GM21619 (cell line): ENCODE data around the gene FRMPD2.
"Not testable (repeated sequence)": the region's sequence is repeated elsewhere in the genome, so short reads cannot be mapped to it uniquely, and the experiment has no call there.

ENCODE experiments used
- ATAC-seq: cut with Tn5 transposase; IDR thresholded peaks from one replicate; pipeline ENCODE4 v1.9.1; 2021; ENCODE audit not compliant: unreplicated experiment

Gene FRMPD2

GRCh38 chr10:48154211-48155140 lies 120.0 kb downstream of the FRMPD2 start:
- ATAC-seq: not testable (repeated sequence)

GRCh38 chr10:48147643-48148042 lies 126.9 kb downstream of the FRMPD2 start:
- ATAC-seq: not testable (repeated sequence)

- not testable (repeated sequence) for ATAC-seq
These were observed 130.5 kb downstream of the FRMPD2 start for GRCh38 chr10:48143721-48144642.

- ATAC-seq: not testable (repeated sequence)
These were observed 133.5 kb downstream of the FRMPD2 start for GRCh38 chr10:48140949-48141348.

- ATAC-seq: not testable (repeated sequence)
These were observed 134.3 kb downstream of the FRMPD2 start for GRCh38 chr10:48139953-48140850.

GRCh38 chr10:48128954-48129353 lies 145.5 kb downstream of the FRMPD2 start:
- ATAC-seq: not testable (repeated sequence)

- not testable (repeated sequence) for ATAC-seq
These were observed 148.2 kb downstream of the FRMPD2 start for GRCh38 chr10:48126251-48126650.

GRCh38 chr10:48125631-48126030 lies 148.9 kb downstream of the FRMPD2 start:
- ATAC-seq: not testable (repeated sequence)

GRCh38 chr10:48122618-48123017 lies 151.9 kb downstream of the FRMPD2 start:
- ATAC-seq: not testable (repeated sequence)

- not testable (repeated sequence) for ATAC-seq
These were observed 164.2 kb downstream of the FRMPD2 start for GRCh38 chr10:48110277-48110676.
